Kidney (tissue), 14 donors: ENCODE measurements around the gene SLC38A11. TPM values are rescaled to one million over a fixed set of nuclear protein-coding genes. Genes with fewer than 3 reads are reported as not detected.
A peak's percentile ranks its signal among the peaks of the same experiment; 100 is the strongest.
"Not testable (repeated sequence)": the region's sequence is repeated elsewhere in the genome, so short reads cannot be mapped to it uniquely, and the experiment has no call there.

ENCODE experiments used
- DNase-seq, 5 donors: peaks; one replicate each; pipeline ENCODE4 v3.0.0-alpha.2; 2013 to 2020
- FAIRE-seq: peaks from 2 replicates; lab custom pipeline; 2012; peaks lifted over from hg19 to GRCh38; lab: Jason Lieb, UNC
- H3K27ac ChIP-seq, 2 donors: one replicate each; pipeline ENCODE4 v1.7.0; 2013; ENCODE audit warnings: low read depth in 2 of 2, low read length in 2 of 2, inconsistent platforms in 1 of 2
- H3K27me3 ChIP-seq: one replicate; pipeline ENCODE4 v1.7.1; 2013; ENCODE audit warnings: low read length, inconsistent platforms; ENCODE audit not compliant: control insufficient read depth, insufficient read depth
- H3K36me3 ChIP-seq, 3 donors: one replicate each; pipeline versions ENCODE4 v1.7.0 to v1.7.1; 2013; ENCODE audit warnings: low read length in 3 of 3, control low read depth in 1 of 3, inconsistent platforms in 1 of 3; ENCODE audit not compliant: insufficient read depth in 3 of 3, control insufficient read depth in 2 of 3
- H3K4me1 ChIP-seq, 3 donors: one replicate each; pipeline versions ENCODE4 v1.7.0 to v1.7.1; 2013; ENCODE audit warnings: low read length in 3 of 3, inconsistent platforms in 1 of 3, low read depth in 1 of 3; ENCODE audit not compliant: control insufficient read depth in 2 of 3, insufficient read depth in 2 of 3
- H3K4me3 ChIP-seq, 3 donors: one replicate each; pipeline versions ENCODE4 v1.7.0 to v1.8.1; 2013; ENCODE audit warnings: low read length in 3 of 3, control low read depth in 1 of 3, inconsistent platforms in 1 of 3
- H3K9ac ChIP-seq, 3 donors: one replicate each; pipeline versions ENCODE4 v1.7.0 to v1.7.1; 2013; ENCODE audit warnings: low read length in 3 of 3, control low read depth in 1 of 3, inconsistent platforms in 1 of 3
- H3K9me3 ChIP-seq, 3 donors: one replicate each; pipeline versions ENCODE4 v1.7.0 to v1.7.1; 2013; ENCODE audit warnings: low read length in 3 of 3, control low read depth in 1 of 3, inconsistent platforms in 1 of 3; ENCODE audit not compliant: control insufficient read depth in 2 of 3, insufficient read depth in 1 of 3
- CTCF ChIP-seq: IDR thresholded peaks from 3 replicates; pipeline ENCODE4 v1.5.1; 2012; ENCODE audit warnings: mild to moderate bottlenecking, moderate library complexity, borderline replicate concordance; ENCODE audit not compliant: insufficient read depth; ENCODE audit errors: extremely low read depth
- intact Hi-C: fragments of 100-400 bp; cut with DNase I; formaldehyde crosslinking; loops from one replicate; pipeline ENCODE4 v1.11.1; 2022
- polyA plus RNA-seq: library from polyadenylated mRNA; stranded (reverse); fragments of 350-450 nt; fragmentation: Illumina TruSeq; extraction: RNeasy Lipid Tissue Mini Kit (QIAGEN cat#74804); gene quantifications from one replicate; pipeline ENCODE4 v1.2.3, GENCODE V29; 2014; ENCODE audit warnings: low read depth, low replicate concordance; ENCODE audit not compliant: insufficient read depth
- total RNA-seq: library from RNA; stranded (reverse); fragmentation: NEBNext Ultra II Directional; extraction: Animal tissue kit (Norgen Biotek cat#: 25700); gene quantifications from one replicate; pipeline ENCODE4 v1.2.1, GENCODE V29; 2021
- donor health status: control.
- donor health status: control.
- donor health status: control.
- donor health status: control.
- donor health status: control.
- donor health status: DM: yes; HTN: yes; CAD: no.
- donor health status: Normal renal cell carcinoma (clear cell type).

SLC38A11 gene
- total and polyA plus RNA-seq, 2 donors from 2014 or later: 6.5 to 20.0 TPM

- H3K9ac ChIP-seq: no peak overlapping the region
- intact Hi-C loops: no loop called here
Observed at GRCh38 chr2:164993287-164994016, 38.1 kb upstream of the SLC38A11 start.

GRCh38 chr2:164992818-164993217 is 37.5 kb upstream of the SLC38A11 start:
- Histone ChIP-seq H3K9ac (no peak overlapping the region), H3K36me3 (no peaks in the 10 kb centered on the region), H3K27ac (no peak overlapping the region), H3K9me3 (no peaks in the 10 kb centered on the region), H3K27me3 (no peaks in the 10 kb centered on the region), H3K4me3 (no peak overlapping the region), H3K4me1 (peaks cover 0 to 4% (median 2%) of the 10 kb centered on the region in 3 donors)
- intact Hi-C loops: no loop called here
- TF ChIP-seq CTCF: peak; percentile 71
- DNase-seq (peak in 3 of 5 donors; percentile 55 to 91 (median 83)), FAIRE-seq (peak; percentile 95)

More at GRCh38 chr2:164993287-164994016, 38.1 kb upstream of the SLC38A11 start:
- Histone ChIP-seq H3K4me1 (peaks cover 0 to 4% (median 2%) of the 10 kb centered on the region in 3 donors), H3K4me3 (no peak overlapping the region), H3K36me3 (no peaks in the 10 kb centered on the region), H3K27me3 (no peaks in the 10 kb centered on the region), H3K9me3 (no peaks in the 10 kb centered on the region), H3K27ac (no peak overlapping the region)
- DNase-seq: no peak
- TF ChIP-seq CTCF: no peak
- no peak for FAIRE-seq

GRCh38 chr2:164992093-164992454 is 36.7 kb upstream of the SLC38A11 start:
- H3K27me3 ChIP-seq, H3K4me1 ChIP-seq, FAIRE-seq, H3K4me3 ChIP-seq, intact Hi-C loops, H3K9ac ChIP-seq, H3K36me3 ChIP-seq, H3K9me3 ChIP-seq, DNase-seq: not testable (repeated sequence)
- H3K27ac ChIP-seq: peak overlapping the region; percentile 26 to 61

GRCh38 chr2:164991361-164992092 is 36.2 kb upstream of the SLC38A11 start:
- peak overlapping the region; percentile 26 to 80 for H3K27ac ChIP-seq
- H3K36me3 ChIP-seq, H3K4me3 ChIP-seq, FAIRE-seq, H3K27me3 ChIP-seq, H3K4me1 ChIP-seq, DNase-seq, intact Hi-C loops, H3K9ac ChIP-seq, H3K9me3 ChIP-seq: not testable (repeated sequence)

GRCh38 chr2:164990953-164991352 is 35.6 kb upstream of the SLC38A11 start:
- H3K9me3 ChIP-seq, H3K9ac ChIP-seq, intact Hi-C loops, H3K27me3 ChIP-seq, FAIRE-seq, H3K36me3 ChIP-seq, H3K4me3 ChIP-seq, DNase-seq, H3K4me1 ChIP-seq: not testable (repeated sequence)
- H3K27ac ChIP-seq: peak overlapping the region in 1 of 2 donors; percentile 80

- H3K4me3 ChIP-seq, H3K27ac ChIP-seq, FAIRE-seq, H3K9me3 ChIP-seq, intact Hi-C loops, H3K36me3 ChIP-seq, H3K9ac ChIP-seq, H3K27me3 ChIP-seq, DNase-seq, H3K4me1 ChIP-seq: not testable (repeated sequence)
Observed at GRCh38 chr2:164988805-164989204, 33.5 kb upstream of the SLC38A11 start.
